ENCODE measurements around the gene GARIN5B.

DNA sequence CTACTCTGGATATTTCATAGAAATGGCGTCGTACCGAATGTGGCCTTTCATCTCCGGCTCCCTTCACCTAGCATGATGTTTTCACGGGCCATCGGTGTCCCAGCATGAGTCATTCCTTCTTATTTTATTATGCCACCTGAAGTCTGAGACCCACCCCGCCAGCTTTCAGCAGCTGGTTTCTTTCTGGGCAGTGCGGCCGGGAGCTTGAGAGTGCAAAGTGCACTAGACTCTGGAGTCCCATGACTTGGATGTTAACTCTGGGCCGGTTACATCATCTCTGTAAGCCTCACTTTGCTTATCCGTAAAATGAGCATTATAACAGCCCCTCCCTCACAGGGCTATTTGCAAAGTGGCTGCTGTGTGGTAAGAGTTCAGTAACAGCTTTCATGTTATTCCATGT is 29.2 kb downstream of the GARIN5B start:
- no peak for TF ChIP-seq JUNB (IDR thresholded peaks at IDR 0.05; ENCODE audit: unreplicated experiment)
- TF ChIP-seq, protein P1, sequence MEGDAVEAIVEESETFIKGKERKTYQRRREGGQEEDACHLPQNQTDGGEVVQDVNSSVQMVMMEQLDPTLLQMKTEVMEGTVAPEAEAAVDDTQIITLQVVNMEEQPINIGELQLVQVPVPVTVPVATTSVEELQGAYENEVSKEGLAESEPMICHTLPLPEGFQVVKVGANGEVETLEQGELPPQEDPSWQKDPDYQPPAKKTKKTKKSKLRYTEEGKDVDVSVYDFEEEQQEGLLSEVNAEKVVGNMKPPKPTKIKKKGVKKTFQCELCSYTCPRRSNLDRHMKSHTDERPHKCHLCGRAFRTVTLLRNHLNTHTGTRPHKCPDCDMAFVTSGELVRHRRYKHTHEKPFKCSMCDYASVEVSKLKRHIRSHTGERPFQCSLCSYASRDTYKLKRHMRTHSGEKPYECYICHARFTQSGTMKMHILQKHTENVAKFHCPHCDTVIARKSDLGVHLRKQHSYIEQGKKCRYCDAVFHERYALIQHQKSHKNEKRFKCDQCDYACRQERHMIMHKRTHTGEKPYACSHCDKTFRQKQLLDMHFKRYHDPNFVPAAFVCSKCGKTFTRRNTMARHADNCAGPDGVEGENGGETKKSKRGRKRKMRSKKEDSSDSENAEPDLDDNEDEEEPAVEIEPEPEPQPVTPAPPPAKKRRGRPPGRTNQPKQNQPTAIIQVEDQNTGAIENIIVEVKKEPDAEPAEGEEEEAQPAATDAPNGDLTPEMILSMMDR (conservative IDR thresholded peaks at IDR 0.05; ENCODE audit: low read depth in 2 of 2): no peak
- TF ChIP-seq POLR2AphosphoS5 (IDR thresholded peaks at IDR 0.05; ENCODE audit: low read depth): no peak
- TF ChIP-seq, protein P2, sequence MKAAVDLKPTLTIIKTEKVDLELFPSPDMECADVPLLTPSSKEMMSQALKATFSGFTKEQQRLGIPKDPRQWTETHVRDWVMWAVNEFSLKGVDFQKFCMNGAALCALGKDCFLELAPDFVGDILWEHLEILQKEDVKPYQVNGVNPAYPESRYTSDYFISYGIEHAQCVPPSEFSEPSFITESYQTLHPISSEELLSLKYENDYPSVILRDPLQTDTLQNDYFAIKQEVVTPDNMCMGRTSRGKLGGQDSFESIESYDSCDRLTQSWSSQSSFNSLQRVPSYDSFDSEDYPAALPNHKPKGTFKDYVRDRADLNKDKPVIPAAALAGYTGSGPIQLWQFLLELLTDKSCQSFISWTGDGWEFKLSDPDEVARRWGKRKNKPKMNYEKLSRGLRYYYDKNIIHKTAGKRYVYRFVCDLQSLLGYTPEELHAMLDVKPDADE (IDR thresholded peaks at IDR 0.05): no peak
